ENCODE data around the gene ZNF506. TPM values are rescaled to one million over a fixed set of nuclear protein-coding genes. Genes with fewer than 3 reads are reported as not detected.

The ZNF506 gene
- total RNA-seq, 1 experiment from 2014 or later = 0.42 TPM

GRCh38 chr19:19749908-19750841, 71.4 kb downstream of the ZNF506 start:
- Histone ChIP-seq H3K79me2 (ENCODE audit: insufficient read depth, low read length) (no peaks in the 10 kb centered on the region), H3K4me1 (ENCODE audit: control insufficient read depth in 1 of 2, insufficient read depth in 2 of 2, low read length in 2 of 2) (no peaks in the 10 kb centered on the region), H3K4me3 (replicated peaks in 1 of 2; ENCODE audit: low read depth in 1 of 2, low read length in 2 of 2) (no peak overlapping the region), H3K9ac (ENCODE audit: low read length) (no peak overlapping the region), H3K27ac (ENCODE audit: low read depth, low read length) (no peak overlapping the region), H4K20me1 (ENCODE audit: insufficient read depth) (no peaks in the 10 kb centered on the region), H3K36me3 (ENCODE audit: control insufficient read depth in 1 of 2, insufficient read depth in 2 of 2, low read length in 2 of 2) (no peaks in the 10 kb centered on the region), H2AFZ (ENCODE audit: low read depth, low read length, poor library complexity, severe bottlenecking) (no peak overlapping the region), H3K9me3 (ENCODE audit: control insufficient read depth in 1 of 2, insufficient read depth in 1 of 2, low read depth in 1 of 2, low read length in 2 of 2) (no peaks in the 10 kb centered on the region), H3K9me2 (ENCODE audit: insufficient read depth) (no peaks in the 10 kb centered on the region), H3K27me3 (ENCODE audit: insufficient read depth, low read length) (no peaks in the 10 kb centered on the region), H3K4me2 (ENCODE audit: low read length) (no peak overlapping the region)
- ChIA-PET POLR2A (no interaction called here), RAD21 (ENCODE audit: low non-redundant PET in 1 of 2, low total read pairs in 2 of 2, uncharacterized antibody in 2 of 2, unreplicated experiment in 2 of 2) (no interaction called here), CTCF (no interaction called here)
- TF ChIP-seq RAD21 (IDR thresholded peaks at IDR 0.05; ENCODE audit: low read depth) (no peak), CTCF (IDR thresholded peaks at IDR 0.05 in 2 of 3, conservative IDR thresholded peaks at IDR 0.05 in 1 of 3; ENCODE audit: borderline replicate concordance in 1 of 3, insufficient read depth in 1 of 3, low read depth in 2 of 3, low read length in 2 of 3) (no peak), EZH2 (IDR thresholded peaks at IDR 0.05) (no peak), SRF (IDR thresholded peaks at IDR 0.05; ENCODE audit: low read depth) (no peak), ATF3 (IDR thresholded peaks at IDR 0.05) (no peak), MAX (IDR thresholded peaks at IDR 0.05) (no peak), YY1 (IDR thresholded peaks at IDR 0.05; ENCODE audit: extremely low read depth, insufficient replicate concordance, low read depth, low read length) (no peak), CBX3 (IDR thresholded peaks at IDR 0.05; ENCODE audit: low read depth) (no peak), ZNF274 (IDR thresholded peaks at IDR 0.05; ENCODE audit: low read depth, low read length) (no peak), EGR1 (IDR thresholded peaks at IDR 0.05; ENCODE audit: low read depth) (no peak), ELF1 (IDR thresholded peaks at IDR 0.05; ENCODE audit: borderline replicate concordance, low read depth) (no peak), FOSL1 (IDR thresholded peaks at IDR 0.05; ENCODE audit: low read depth) (no peak), POLR2AphosphoS5 (IDR thresholded peaks at IDR 0.05; ENCODE audit: low read depth, low read length) (no peak), EZH2phosphoT487 (IDR thresholded peaks at IDR 0.05; ENCODE audit: borderline replicate concordance) (no peak), POLR2A (IDR thresholded peaks at IDR 0.05; ENCODE audit: borderline replicate concordance, extremely low read depth, insufficient read depth, insufficient read length) (no peak), ZFX (IDR thresholded peaks at IDR 0.05) (no peak), CEBPB (IDR thresholded peaks at IDR 0.05; ENCODE audit: low read depth) (no peak), JUND (IDR thresholded peaks at IDR 0.05) (no peak)
- TF ChIP-seq, protein P1, sequence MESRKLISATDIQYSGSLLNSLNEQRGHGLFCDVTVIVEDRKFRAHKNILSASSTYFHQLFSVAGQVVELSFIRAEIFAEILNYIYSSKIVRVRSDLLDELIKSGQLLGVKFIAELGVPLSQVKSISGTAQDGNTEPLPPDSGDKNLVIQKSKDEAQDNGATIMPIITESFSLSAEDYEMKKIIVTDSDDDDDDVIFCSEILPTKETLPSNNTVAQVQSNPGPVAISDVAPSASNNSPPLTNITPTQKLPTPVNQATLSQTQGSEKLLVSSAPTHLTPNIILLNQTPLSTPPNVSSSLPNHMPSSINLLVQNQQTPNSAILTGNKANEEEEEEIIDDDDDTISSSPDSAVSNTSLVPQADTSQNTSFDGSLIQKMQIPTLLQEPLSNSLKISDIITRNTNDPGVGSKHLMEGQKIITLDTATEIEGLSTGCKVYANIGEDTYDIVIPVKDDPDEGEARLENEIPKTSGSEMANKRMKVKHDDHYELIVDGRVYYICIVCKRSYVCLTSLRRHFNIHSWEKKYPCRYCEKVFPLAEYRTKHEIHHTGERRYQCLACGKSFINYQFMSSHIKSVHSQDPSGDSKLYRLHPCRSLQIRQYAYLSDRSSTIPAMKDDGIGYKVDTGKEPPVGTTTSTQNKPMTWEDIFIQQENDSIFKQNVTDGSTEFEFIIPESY (IDR thresholded peaks at IDR 0.05; ENCODE audit: extremely low read depth, insufficient replicate concordance, low read length) = no peak
- TF ChIP-seq, protein P2, sequence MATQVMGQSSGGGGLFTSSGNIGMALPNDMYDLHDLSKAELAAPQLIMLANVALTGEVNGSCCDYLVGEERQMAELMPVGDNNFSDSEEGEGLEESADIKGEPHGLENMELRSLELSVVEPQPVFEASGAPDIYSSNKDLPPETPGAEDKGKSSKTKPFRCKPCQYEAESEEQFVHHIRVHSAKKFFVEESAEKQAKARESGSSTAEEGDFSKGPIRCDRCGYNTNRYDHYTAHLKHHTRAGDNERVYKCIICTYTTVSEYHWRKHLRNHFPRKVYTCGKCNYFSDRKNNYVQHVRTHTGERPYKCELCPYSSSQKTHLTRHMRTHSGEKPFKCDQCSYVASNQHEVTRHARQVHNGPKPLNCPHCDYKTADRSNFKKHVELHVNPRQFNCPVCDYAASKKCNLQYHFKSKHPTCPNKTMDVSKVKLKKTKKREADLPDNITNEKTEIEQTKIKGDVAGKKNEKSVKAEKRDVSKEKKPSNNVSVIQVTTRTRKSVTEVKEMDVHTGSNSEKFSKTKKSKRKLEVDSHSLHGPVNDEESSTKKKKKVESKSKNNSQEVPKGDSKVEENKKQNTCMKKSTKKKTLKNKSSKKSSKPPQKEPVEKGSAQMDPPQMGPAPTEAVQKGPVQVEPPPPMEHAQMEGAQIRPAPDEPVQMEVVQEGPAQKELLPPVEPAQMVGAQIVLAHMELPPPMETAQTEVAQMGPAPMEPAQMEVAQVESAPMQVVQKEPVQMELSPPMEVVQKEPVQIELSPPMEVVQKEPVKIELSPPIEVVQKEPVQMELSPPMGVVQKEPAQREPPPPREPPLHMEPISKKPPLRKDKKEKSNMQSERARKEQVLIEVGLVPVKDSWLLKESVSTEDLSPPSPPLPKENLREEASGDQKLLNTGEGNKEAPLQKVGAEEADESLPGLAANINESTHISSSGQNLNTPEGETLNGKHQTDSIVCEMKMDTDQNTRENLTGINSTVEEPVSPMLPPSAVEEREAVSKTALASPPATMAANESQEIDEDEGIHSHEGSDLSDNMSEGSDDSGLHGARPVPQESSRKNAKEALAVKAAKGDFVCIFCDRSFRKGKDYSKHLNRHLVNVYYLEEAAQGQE (IDR thresholded peaks at IDR 0.05; ENCODE audit: low read depth) = no peak
- ATAC-seq = no peak
- DNase-seq (ENCODE audit: low read depth, low spot score) = no peak
- no TSS peak for BruUV-seq (replicated peaks)
- intact Hi-C loops (cut with micrococcal nuclease) = no loop called here
